Adrenal gland (tissue), 5 donors: Measurements from ENCODE around the gene SOX10.
"Not testable (repeated sequence)": the region's sequence is repeated elsewhere in the genome, so short reads cannot be mapped to it uniquely, and the experiment has no call there.

Experiments
- POLR2A ChIP-seq, 2 donors: fragments of 450-650 bp; IDR thresholded peaks; one replicate each; pipeline ENCODE4 v1.6.1; 2017; ENCODE audit warnings: antibody characterized with exemption in 2 of 2, mild to moderate bottlenecking in 2 of 2, moderate library complexity in 1 of 2
- TF ChIP-seq, protein P1 (sequence below), 6 experiments: fragments of 450-650 bp in 4 of 6; fragments of 200-600 bp in 2 of 6; sonication (generic) in 1 of 6; IDR thresholded peaks; 1 replicate in 5 of 6; 2 replicates in 1 of 6; pipeline versions ENCODE4 v1.5.1 to v1.8.0; 2016 to 2021; ENCODE audit warnings: antibody characterized with exemption in 6 of 6, mild to moderate bottlenecking in 2 of 6, moderate library complexity in 1 of 6
- donor health status: DM: no; HTN: no; CAD: no.

DNA sequence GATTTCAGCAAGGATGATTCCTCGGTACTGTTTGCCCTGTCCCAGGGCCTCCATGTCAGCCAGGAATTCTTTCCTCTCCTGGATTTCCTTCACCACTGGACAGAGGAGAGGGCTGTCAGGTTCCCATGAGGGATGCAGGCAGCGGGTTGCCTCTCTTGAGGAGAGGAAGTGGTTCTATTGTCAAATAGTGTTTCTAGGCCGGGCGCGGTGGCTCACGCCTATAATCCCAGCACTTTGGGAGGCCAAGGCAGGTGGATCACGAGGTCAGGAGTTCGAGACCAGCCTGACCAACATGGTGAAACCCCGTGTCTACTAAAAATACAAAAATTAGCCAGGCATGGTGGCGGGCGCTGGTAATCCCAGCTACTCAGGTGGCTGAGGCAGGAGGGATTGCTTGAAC lies 39.9 kb downstream of the SOX10 start:
- TF ChIP-seq, protein P1, sequence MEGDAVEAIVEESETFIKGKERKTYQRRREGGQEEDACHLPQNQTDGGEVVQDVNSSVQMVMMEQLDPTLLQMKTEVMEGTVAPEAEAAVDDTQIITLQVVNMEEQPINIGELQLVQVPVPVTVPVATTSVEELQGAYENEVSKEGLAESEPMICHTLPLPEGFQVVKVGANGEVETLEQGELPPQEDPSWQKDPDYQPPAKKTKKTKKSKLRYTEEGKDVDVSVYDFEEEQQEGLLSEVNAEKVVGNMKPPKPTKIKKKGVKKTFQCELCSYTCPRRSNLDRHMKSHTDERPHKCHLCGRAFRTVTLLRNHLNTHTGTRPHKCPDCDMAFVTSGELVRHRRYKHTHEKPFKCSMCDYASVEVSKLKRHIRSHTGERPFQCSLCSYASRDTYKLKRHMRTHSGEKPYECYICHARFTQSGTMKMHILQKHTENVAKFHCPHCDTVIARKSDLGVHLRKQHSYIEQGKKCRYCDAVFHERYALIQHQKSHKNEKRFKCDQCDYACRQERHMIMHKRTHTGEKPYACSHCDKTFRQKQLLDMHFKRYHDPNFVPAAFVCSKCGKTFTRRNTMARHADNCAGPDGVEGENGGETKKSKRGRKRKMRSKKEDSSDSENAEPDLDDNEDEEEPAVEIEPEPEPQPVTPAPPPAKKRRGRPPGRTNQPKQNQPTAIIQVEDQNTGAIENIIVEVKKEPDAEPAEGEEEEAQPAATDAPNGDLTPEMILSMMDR (IDR thresholded peaks at IDR 0.05): not testable (repeated sequence)
- not testable (repeated sequence) for TF ChIP-seq POLR2A (IDR thresholded peaks at IDR 0.05)
